Fibroblast of pulmonary artery (primary cell): ENCODE measurements around the gene GOLGA2.

Experiments used
- DNase-seq: peaks from one replicate; pipeline ENCODE4 v3.0.0-alpha.2; 2010; ENCODE audit warnings: low read depth
- H3K4me3 ChIP-seq: replicated peaks from 2 replicates; pipeline ENCODE4 v1.5.1; 2011; ENCODE audit warnings: low read depth, mild to moderate bottlenecking, control low read depth, low read length, moderate library complexity
- CTCF ChIP-seq: IDR thresholded peaks from 2 replicates; pipeline ENCODE4 v1.5.1; 2011; ENCODE audit warnings: mild to moderate bottlenecking, control low read depth, low read length, inconsistent platforms; ENCODE audit errors: missing control alignments

Gene GOLGA2

GRCh38 chr9:128222880-128223670, 52.7 kb downstream of the GOLGA2 start:
- no peak for TF ChIP-seq CTCF
- no peak overlapping the region for H3K4me3 ChIP-seq
- no peak for DNase-seq

- TF ChIP-seq CTCF = no peak
- no peak for DNase-seq
- no peak overlapping the region for H3K4me3 ChIP-seq
These were observed 53.8 kb downstream of the GOLGA2 start for GRCh38 chr9:128222026-128222425.

GRCh38 chr9:128219831-128220230, 56.0 kb downstream of the GOLGA2 start:
- DNase-seq = no peak
- no peak overlapping the region for H3K4me3 ChIP-seq
- TF ChIP-seq CTCF = no peak

- no peak overlapping the region for H3K4me3 ChIP-seq
- peak; percentile 64 for DNase-seq
- no peak for TF ChIP-seq CTCF
These were observed 57.1 kb downstream of the GOLGA2 start for GRCh38 chr9:128218518-128219389.

GRCh38 chr9:128218172-128218517, 57.7 kb downstream of the GOLGA2 start:
- TF ChIP-seq CTCF = no peak
- no peak for DNase-seq
- no peak overlapping the region for H3K4me3 ChIP-seq

GRCh38 chr9:128216781-128217553, 58.8 kb downstream of the GOLGA2 start:
- H3K4me3 ChIP-seq = no peak overlapping the region
- TF ChIP-seq CTCF = no peak
- no peak for DNase-seq
